Brain microvascular endothelial cell (primary cell): ENCODE data around the gene NANOS1.

Experiments used
- DNase-seq: peaks from one replicate; pipeline ENCODE4 v3.0.0-alpha.2; 2020
- H3K27ac ChIP-seq: fragments of 250-450 bp; sonication (Bioruptor Pico); 2 replicates; pipeline ENCODE4 v1.5.1; 2020; ENCODE audit warnings: mild to moderate bottlenecking, moderate library complexity
- H3K27me3 ChIP-seq: fragments of 250-450 bp; sonication (Bioruptor Pico); replicated peaks from 2 replicates; pipeline ENCODE4 v1.5.1; 2020; ENCODE audit warnings: mild to moderate bottlenecking
- H3K36me3 ChIP-seq: fragments of 250-450 bp; sonication (Bioruptor Pico); replicated peaks from 2 replicates; pipeline ENCODE4 v1.5.1; 2020; ENCODE audit warnings: mild to moderate bottlenecking
- H3K4me3 ChIP-seq: 2 replicates; pipeline ENCODE4 v1.5.1; 2011; ENCODE audit warnings: low read depth, mild to moderate bottlenecking, control low read depth, low read length, moderate library complexity
- CTCF ChIP-seq: IDR thresholded peaks from 2 replicates; pipeline ENCODE4 v1.5.1; 2011; ENCODE audit warnings: low read depth, mild to moderate bottlenecking, moderate library complexity, low read length, control low read depth, inconsistent platforms; ENCODE audit errors: missing control alignments
- in situ Hi-C: cut with HindIII; loops from 2 replicates; pipeline ENCODE4 v1.10.0; 2017; ENCODE audit warnings: low sequenced_read_pairs, low pct_ligation_motif_present

Gene NANOS1

GRCh38 chr10:118983263-118983662 lies 46.3 kb upstream of the NANOS1 start:
- DNase-seq: no peak
- in situ Hi-C loops: no loop called here
- Histone ChIP-seq H3K4me3 (no peak overlapping the region), H3K36me3 (no peaks in the 10 kb centered on the region), H3K27me3 (no peaks in the 10 kb centered on the region), H3K27ac (no peak overlapping the region)
- TF ChIP-seq CTCF: no peak

- in situ Hi-C loops: no loop called here
- no peaks in the 10 kb centered on the region for H3K36me3 ChIP-seq
- DNase-seq: no peak
- no peak overlapping the region for H3K27ac ChIP-seq
- no peaks in the 10 kb centered on the region for H3K27me3 ChIP-seq
- H3K4me3 ChIP-seq: no peak overlapping the region
- no peak for TF ChIP-seq CTCF
Measured at GRCh38 chr10:118985576-118985975, 43.9 kb upstream of the NANOS1 start.

- no peak for DNase-seq
- no peaks in the 10 kb centered on the region for H3K36me3 ChIP-seq
- in situ Hi-C loops: no loop called here
- no peak for TF ChIP-seq CTCF
- H3K4me3 ChIP-seq: no peak overlapping the region
- no peaks in the 10 kb centered on the region for H3K27me3 ChIP-seq
- H3K27ac ChIP-seq: no peak overlapping the region
Measured at GRCh38 chr10:118986815-118987790, 42.4 kb upstream of the NANOS1 start.

- TF ChIP-seq CTCF: no peak
- H3K27me3 ChIP-seq: no peaks in the 10 kb centered on the region
- H3K27ac ChIP-seq: no peak overlapping the region
- no peak overlapping the region for H3K4me3 ChIP-seq
- in situ Hi-C loops: no loop called here
- DNase-seq: no peak
- H3K36me3 ChIP-seq: no peaks in the 10 kb centered on the region
Measured at GRCh38 chr10:118990326-118990725, 39.2 kb upstream of the NANOS1 start.

GRCh38 chr10:118992496-118992895 lies 37.0 kb upstream of the NANOS1 start:
- H3K36me3 ChIP-seq: no peaks in the 10 kb centered on the region
- H3K27ac ChIP-seq: no peak overlapping the region
- TF ChIP-seq CTCF: no peak
- H3K27me3 ChIP-seq: no peaks in the 10 kb centered on the region
- in situ Hi-C loops: no loop called here
- H3K4me3 ChIP-seq: no peak overlapping the region
- no peak for DNase-seq

GRCh38 chr10:118993214-118993613 lies 36.3 kb upstream of the NANOS1 start:
- Histone ChIP-seq H3K36me3 (no peaks in the 10 kb centered on the region), H3K4me3 (no peak overlapping the region), H3K27ac (no peak overlapping the region), H3K27me3 (no peaks in the 10 kb centered on the region)
- in situ Hi-C loops: no loop called here
- DNase-seq: no peak
- no peak for TF ChIP-seq CTCF
